HL-60 (cell line): Measurements from ENCODE around the gene MORC1.
"Not testable (repeated sequence)": the region's sequence is repeated elsewhere in the genome, so short reads cannot be mapped to it uniquely, and the experiment has no call there.

Experiments
- CTCF ChIP-seq: IDR thresholded peaks from one replicate; pipeline ENCODE4 v1.5.1; 2011; ENCODE audit warnings: low read length, control low read depth, inconsistent platforms; ENCODE audit not compliant: insufficient read depth
- GABPA ChIP-seq: IDR thresholded peaks from 2 replicates; pipeline ENCODE4 v1.6.1; 2012; ENCODE audit warnings: low read depth
- POLR2AphosphoS5 ChIP-seq: IDR thresholded peaks from 2 replicates; pipeline ENCODE4 v1.6.1; 2012; ENCODE audit warnings: low read depth
- TF ChIP-seq, protein P1 (sequence below): IDR thresholded peaks from 2 replicates; pipeline ENCODE4 v1.6.1; 2012; ENCODE audit warnings: low read depth; ENCODE audit not compliant: insufficient replicate concordance

GRCh38 chr3:109133474-109133816, 15.5 kb upstream of the MORC1 start:
- not testable (repeated sequence) for TF ChIP-seq CTCF, GABPA, POLR2AphosphoS5
- TF ChIP-seq, protein P1, sequence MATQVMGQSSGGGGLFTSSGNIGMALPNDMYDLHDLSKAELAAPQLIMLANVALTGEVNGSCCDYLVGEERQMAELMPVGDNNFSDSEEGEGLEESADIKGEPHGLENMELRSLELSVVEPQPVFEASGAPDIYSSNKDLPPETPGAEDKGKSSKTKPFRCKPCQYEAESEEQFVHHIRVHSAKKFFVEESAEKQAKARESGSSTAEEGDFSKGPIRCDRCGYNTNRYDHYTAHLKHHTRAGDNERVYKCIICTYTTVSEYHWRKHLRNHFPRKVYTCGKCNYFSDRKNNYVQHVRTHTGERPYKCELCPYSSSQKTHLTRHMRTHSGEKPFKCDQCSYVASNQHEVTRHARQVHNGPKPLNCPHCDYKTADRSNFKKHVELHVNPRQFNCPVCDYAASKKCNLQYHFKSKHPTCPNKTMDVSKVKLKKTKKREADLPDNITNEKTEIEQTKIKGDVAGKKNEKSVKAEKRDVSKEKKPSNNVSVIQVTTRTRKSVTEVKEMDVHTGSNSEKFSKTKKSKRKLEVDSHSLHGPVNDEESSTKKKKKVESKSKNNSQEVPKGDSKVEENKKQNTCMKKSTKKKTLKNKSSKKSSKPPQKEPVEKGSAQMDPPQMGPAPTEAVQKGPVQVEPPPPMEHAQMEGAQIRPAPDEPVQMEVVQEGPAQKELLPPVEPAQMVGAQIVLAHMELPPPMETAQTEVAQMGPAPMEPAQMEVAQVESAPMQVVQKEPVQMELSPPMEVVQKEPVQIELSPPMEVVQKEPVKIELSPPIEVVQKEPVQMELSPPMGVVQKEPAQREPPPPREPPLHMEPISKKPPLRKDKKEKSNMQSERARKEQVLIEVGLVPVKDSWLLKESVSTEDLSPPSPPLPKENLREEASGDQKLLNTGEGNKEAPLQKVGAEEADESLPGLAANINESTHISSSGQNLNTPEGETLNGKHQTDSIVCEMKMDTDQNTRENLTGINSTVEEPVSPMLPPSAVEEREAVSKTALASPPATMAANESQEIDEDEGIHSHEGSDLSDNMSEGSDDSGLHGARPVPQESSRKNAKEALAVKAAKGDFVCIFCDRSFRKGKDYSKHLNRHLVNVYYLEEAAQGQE, result not testable (repeated sequence)
